H9 (cell line): ENCODE results near the gene ZNF628. TPM values are rescaled to one million over a fixed set of nuclear protein-coding genes. Genes with fewer than 3 reads are reported as not detected.
A peak's percentile ranks its signal among the peaks of the same experiment; 100 is the strongest.

Source experiments
- DNase-seq: peaks from one replicate; pipeline ENCODE4 v3.0.0-alpha.2; 2017
- H2AFZ ChIP-seq: one replicate; pipeline ENCODE4 v1.6.1; 2013; ENCODE audit warnings: mild to moderate bottlenecking, low read length, control low read depth, moderate library complexity
- H2AK5ac ChIP-seq: 2 replicates; pipeline ENCODE4 v1.6.1; 2013; ENCODE audit warnings: low read length, control low read depth, mixed read lengths; ENCODE audit not compliant: insufficient read length
- H2BK120ac ChIP-seq: one replicate; pipeline ENCODE4 v1.6.1; 2013; ENCODE audit warnings: low read depth, mild to moderate bottlenecking, low read length, control low read depth, inconsistent platforms; ENCODE audit not compliant: poor library complexity, severe bottlenecking
- H2BK12ac ChIP-seq: 2 replicates; pipeline ENCODE4 v1.6.1; 2013; ENCODE audit warnings: low read length, control low read depth, mixed read lengths, low read depth; ENCODE audit not compliant: insufficient read length
- H2BK15ac ChIP-seq: 2 replicates; pipeline ENCODE4 v1.6.1; 2013; ENCODE audit warnings: low read depth, low read length, control low read depth
- H2BK20ac ChIP-seq: one replicate; pipeline ENCODE4 v1.6.1; 2013; ENCODE audit warnings: low read depth, mild to moderate bottlenecking, low read length, control low read depth, inconsistent platforms; ENCODE audit not compliant: poor library complexity, severe bottlenecking
- H2BK5ac ChIP-seq: 2 replicates; pipeline ENCODE4 v1.6.1; 2013; ENCODE audit warnings: low read length, control low read depth, mixed read lengths; ENCODE audit not compliant: insufficient read length
- H3K14ac ChIP-seq: 2 replicates; pipeline ENCODE4 v1.6.1; 2013; ENCODE audit warnings: low read length, control low read depth; ENCODE audit not compliant: insufficient read depth
- H3K18ac ChIP-seq: 2 replicates; pipeline ENCODE4 v1.6.1; 2013; ENCODE audit warnings: low read depth, mild to moderate bottlenecking, mixed read lengths, low read length, control low read depth; ENCODE audit not compliant: insufficient read length
- H3K23ac ChIP-seq: 2 replicates; pipeline ENCODE4 v1.6.1; 2013; ENCODE audit warnings: low read length, control low read depth, mixed read lengths, low read depth; ENCODE audit not compliant: insufficient read length
- H3K23me2 ChIP-seq: 2 replicates; pipeline ENCODE4 v1.6.1; 2013; ENCODE audit warnings: low read depth, mild to moderate bottlenecking, mixed read lengths, low read length, control low read depth; ENCODE audit not compliant: insufficient read length, poor library complexity, severe bottlenecking
- H3K27ac ChIP-seq: 2 replicates; pipeline ENCODE4 v1.5.1; 2013; ENCODE audit warnings: low read length, control low read depth, mixed read lengths, low read depth; ENCODE audit not compliant: insufficient read length
- H3K27me3 ChIP-seq: 2 replicates; pipeline ENCODE4 v1.6.1; 2013; ENCODE audit warnings: low read length, control low read depth, inconsistent platforms; ENCODE audit not compliant: insufficient read depth
- H3K4ac ChIP-seq: 2 replicates; pipeline ENCODE4 v1.6.1; 2013; ENCODE audit warnings: low read depth, mild to moderate bottlenecking, control low read depth, inconsistent platforms, low read length, moderate library complexity
- H3K4me1 ChIP-seq: 2 replicates; pipeline ENCODE4 v1.6.1; 2013; ENCODE audit warnings: low read length, control low read depth, inconsistent platforms; ENCODE audit not compliant: insufficient read depth
- H3K4me2 ChIP-seq: 2 replicates; pipeline ENCODE4 v1.6.1; 2013; ENCODE audit warnings: low read length, control low read depth, mixed read lengths; ENCODE audit not compliant: insufficient read length, insufficient read depth
- H3K56ac ChIP-seq: 2 replicates; pipeline ENCODE4 v1.6.1; 2013; ENCODE audit warnings: low read depth, mild to moderate bottlenecking, mixed read lengths, low read length, control low read depth; ENCODE audit not compliant: insufficient read length
- H3K79me1 ChIP-seq: 2 replicates; pipeline ENCODE4 v1.6.1; 2013; ENCODE audit warnings: low read depth, mild to moderate bottlenecking, moderate library complexity, low read length, control low read depth, inconsistent platforms; ENCODE audit not compliant: insufficient read depth, poor library complexity, severe bottlenecking
- H3K79me2 ChIP-seq: 2 replicates; pipeline ENCODE4 v1.6.1; 2013; ENCODE audit warnings: low read length, control low read depth, inconsistent platforms; ENCODE audit not compliant: insufficient read depth
- H3K9ac ChIP-seq: 2 replicates; pipeline ENCODE4 v1.6.1; 2013; ENCODE audit warnings: low read length, control low read depth, mixed read lengths; ENCODE audit not compliant: insufficient read length; ENCODE audit errors: extremely low read depth
- H3K9me3 ChIP-seq: one replicate; pipeline ENCODE4 v1.6.1; 2013; ENCODE audit warnings: low read depth, low read length, inconsistent platforms; ENCODE audit not compliant: control insufficient read depth
- H3T11ph ChIP-seq: one replicate; pipeline ENCODE4 v1.6.1; 2013; ENCODE audit warnings: mild to moderate bottlenecking, low read length, control low read depth, inconsistent platforms
- H4K20me1 ChIP-seq: one replicate; pipeline ENCODE4 v1.6.1; 2013; ENCODE audit not compliant: control insufficient read depth, insufficient read length, insufficient read depth
- H4K5ac ChIP-seq: 2 replicates; pipeline ENCODE4 v1.6.1; 2013; ENCODE audit warnings: low read depth, mild to moderate bottlenecking, mixed read lengths, low read length, control low read depth; ENCODE audit not compliant: insufficient read length
- H4K8ac ChIP-seq: replicated peaks from 2 replicates; pipeline ENCODE4 v1.6.1; 2013; ENCODE audit warnings: low read length, control low read depth, mixed read lengths, low read depth; ENCODE audit not compliant: insufficient read length
- H4K91ac ChIP-seq: 2 replicates; pipeline ENCODE4 v1.6.1; 2013; ENCODE audit warnings: low read depth, mild to moderate bottlenecking, moderate library complexity, mixed read lengths, low read length, control low read depth; ENCODE audit not compliant: insufficient read length
- H3K27ac Mint-ChIP-seq, 3 experiments: 2 replicates in 2 of 3; 3 replicates in 1 of 3; pipeline ENCODE4 v1.8.0; 2020 to 2021; ENCODE audit warnings: mixed read lengths in 3 of 3, mild to moderate bottlenecking in 1 of 3, moderate library complexity in 1 of 3
- H3K27me3 Mint-ChIP-seq: 2 replicates; pipeline ENCODE4 v1.8.0; 2021; ENCODE audit warnings: low read depth, mild to moderate bottlenecking, moderate library complexity, mixed read lengths
- H3K36me3 Mint-ChIP-seq, 3 experiments: 2 replicates in 2 of 3; 3 replicates in 1 of 3; pipeline ENCODE4 v1.8.0; 2020 to 2021; ENCODE audit warnings: low read depth in 3 of 3, mixed read lengths in 3 of 3; ENCODE audit not compliant: insufficient read depth in 1 of 3
- H3K4me1 Mint-ChIP-seq, 2 experiments: 2 replicates each; pipeline ENCODE4 v1.8.0; 2020; ENCODE audit warnings: mixed read lengths in 2 of 2
- H3K4me3 Mint-ChIP-seq, 2 experiments: 2 replicates in 1 of 2; 3 replicates in 1 of 2; pipeline ENCODE4 v1.8.0; 2020 to 2021; ENCODE audit warnings: mild to moderate bottlenecking in 2 of 2, mixed read lengths in 2 of 2, moderate library complexity in 1 of 2
- H3K9me3 Mint-ChIP-seq, 2 experiments: 2 replicates in 1 of 2; 3 replicates in 1 of 2; pipeline ENCODE4 v1.8.0; 2020; ENCODE audit warnings: mild to moderate bottlenecking in 2 of 2, mixed read lengths in 2 of 2, moderate library complexity in 1 of 2
- WGBS: extraction: QIAGEN DNeasy Blood & Tissue Kit; methylation state at CpG from one replicate; pipeline ENCODE4 v1.1.7; 2013; ENCODE audit warnings: missing lambda C conversion rate, low lambda C conversion rate, mixed read lengths; ENCODE audit not compliant: insufficient read length; ENCODE audit errors: extremely low coverage; 5-methylcytosine and 5-hydroxymethylcytosine counted together
- total RNA-seq: library from RNA; stranded (reverse); gene quantifications from 2 replicates; pipeline ENCODE4 v1.2.1, GENCODE V29; 2021
- TF ChIP-seq, protein P1 (sequence below): fragments of 200-600 bp; sonication (generic); conservative IDR thresholded peaks from 3 replicates; pipeline ENCODE4 v1.8.0; 2021; ENCODE audit warnings: antibody characterized with exemption, mild to moderate bottlenecking

The ZNF628 gene
- total RNA-seq, 1 experiment from 2014 or later, result 16.6 TPM

DNA sequence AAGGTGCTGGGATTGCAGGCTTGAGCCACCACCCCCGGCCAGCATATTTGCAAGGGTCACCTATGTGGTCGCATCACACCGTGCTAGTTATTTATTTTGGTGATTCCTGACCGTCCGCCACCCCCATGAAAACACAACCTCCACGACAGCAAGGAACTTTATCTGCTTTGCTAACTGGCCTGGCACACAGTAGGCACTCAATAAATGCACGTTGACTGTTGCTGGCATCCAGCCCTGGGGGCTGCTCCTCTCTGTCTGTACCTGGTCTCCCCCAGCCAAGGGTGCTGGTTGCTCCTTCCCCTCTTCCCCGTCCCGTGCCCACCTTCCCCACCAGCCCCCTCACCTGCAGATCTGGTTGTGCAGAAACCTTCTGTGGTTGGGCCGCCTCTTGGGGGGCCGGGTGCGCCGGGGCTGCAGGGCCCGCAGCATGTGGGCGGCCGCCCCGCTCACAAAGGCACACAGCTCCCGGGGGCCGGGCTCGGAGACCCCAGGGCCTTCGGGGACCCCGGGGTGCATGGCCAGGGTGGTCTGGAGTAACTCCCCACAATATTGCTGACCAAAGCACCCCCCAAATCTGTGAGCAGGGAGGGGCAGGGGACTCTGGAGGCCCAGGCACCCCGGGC, 12.3 kb upstream of the ZNF628 start:
- Histone ChIP-seq H3K4me2 (no peak overlapping the region), H2AFZ (no peak overlapping the region), H3T11ph (no peak overlapping the region), H3K9ac (no peak overlapping the region), H3K9me3 (no peaks in the 10 kb centered on the region), H4K5ac (no peak overlapping the region), H2AK5ac (no peak overlapping the region), H3K23me2 (peaks cover 5% of the 10 kb centered on the region), H2BK15ac (no peak overlapping the region), H3K4me1 (peaks cover 3% of the 10 kb centered on the region; the same call in 1 of the 2 replicates), H4K8ac (no peak overlapping the region), H4K20me1 (no peaks in the 10 kb centered on the region), H3K79me1 (no peaks in the 10 kb centered on the region), H2BK5ac (no peak overlapping the region), H3K23ac (no peak overlapping the region), H2BK12ac (no peak overlapping the region), H3K18ac (peak overlapping the region; percentile 68), H3K14ac (peak overlapping the region; percentile 51), H3K56ac (no peak overlapping the region), H3K79me2 (0 out of 2 replicates have a peak, but pooled peaks cover 4% of the 10 kb centered on the region), H2BK120ac (no peak overlapping the region), H2BK20ac (no peak overlapping the region), H3K4ac (no peak overlapping the region), H4K91ac (no peak overlapping the region), H3K27ac (no peak overlapping the region), H3K27me3 (no peaks in the 10 kb centered on the region)
- no CpG with 5 or more reads among the region's 23 CpGs for WGBS
- TF ChIP-seq, protein P1, sequence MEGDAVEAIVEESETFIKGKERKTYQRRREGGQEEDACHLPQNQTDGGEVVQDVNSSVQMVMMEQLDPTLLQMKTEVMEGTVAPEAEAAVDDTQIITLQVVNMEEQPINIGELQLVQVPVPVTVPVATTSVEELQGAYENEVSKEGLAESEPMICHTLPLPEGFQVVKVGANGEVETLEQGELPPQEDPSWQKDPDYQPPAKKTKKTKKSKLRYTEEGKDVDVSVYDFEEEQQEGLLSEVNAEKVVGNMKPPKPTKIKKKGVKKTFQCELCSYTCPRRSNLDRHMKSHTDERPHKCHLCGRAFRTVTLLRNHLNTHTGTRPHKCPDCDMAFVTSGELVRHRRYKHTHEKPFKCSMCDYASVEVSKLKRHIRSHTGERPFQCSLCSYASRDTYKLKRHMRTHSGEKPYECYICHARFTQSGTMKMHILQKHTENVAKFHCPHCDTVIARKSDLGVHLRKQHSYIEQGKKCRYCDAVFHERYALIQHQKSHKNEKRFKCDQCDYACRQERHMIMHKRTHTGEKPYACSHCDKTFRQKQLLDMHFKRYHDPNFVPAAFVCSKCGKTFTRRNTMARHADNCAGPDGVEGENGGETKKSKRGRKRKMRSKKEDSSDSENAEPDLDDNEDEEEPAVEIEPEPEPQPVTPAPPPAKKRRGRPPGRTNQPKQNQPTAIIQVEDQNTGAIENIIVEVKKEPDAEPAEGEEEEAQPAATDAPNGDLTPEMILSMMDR, result no peak
- no peak for DNase-seq
- Mint-ChIP-seq H3K36me3 (peaks cover 0 to 2% (median 0%) of the 10 kb centered on the region in 3 experiments; a peak in 2 of 7 replicates), H3K9me3 (peaks cover 0 to 3% of the 10 kb centered on the region in 2 experiments; a peak in 1 of 5 replicates), H3K27ac (peak overlapping the region in 1 of 3 experiments; percentile 86; a peak in 2 of 7 replicates), H3K27me3 (peaks cover 13% of the 10 kb centered on the region), H3K4me3 (peak overlapping the region in 1 of 2 experiments; percentile 42; a peak in 1 of 5 replicates), H3K4me1 (peaks cover 25 to 31% of the 10 kb centered on the region in 2 experiments)
